ENCODE data around the gene SORD. TPM values are rescaled to one million over a fixed set of nuclear protein-coding genes. Genes with fewer than 3 reads are reported as not detected.

SORD gene
- total RNA-seq, 1 experiment from 2014 or later, result 116 TPM

GRCh38 chr15:45097466-45097865 lies 74.5 kb downstream of the SORD start:
- no peak for ATAC-seq
- intact Hi-C loops (cut with micrococcal nuclease), result no loop called here
- no peak overlapping the region for H3K27ac ChIP-seq (ENCODE audit: low read depth, low read length)
- no peaks in the 10 kb centered on the region for H3K9me3 ChIP-seq (ENCODE audit: control insufficient read depth in 1 of 2, insufficient read depth in 1 of 2, low read depth in 1 of 2, low read length in 2 of 2)
- CTCF ChIA-PET, result interaction anchor here (1.9 kb wide), 1 partner anchor 21 kb away, joined by 9 read pairs; no protein-coding TSS in a partner anchor
- H3K36me3 ChIP-seq (ENCODE audit: control insufficient read depth in 1 of 2, insufficient read depth in 2 of 2, low read length in 2 of 2), result no peaks in the 10 kb centered on the region
- TF ChIP-seq ZBTB33 (IDR thresholded peaks at IDR 0.05; ENCODE audit: extremely low read depth, insufficient replicate concordance, low read length) (no peak), TCF7L2 (IDR thresholded peaks at IDR 0.05; ENCODE audit: borderline replicate concordance, extremely low read depth, insufficient read depth, insufficient read length) (no peak)
- H2AFZ ChIP-seq (ENCODE audit: low read depth, low read length, poor library complexity, severe bottlenecking), result no peak overlapping the region
- RAD21 ChIA-PET (ENCODE audit: low non-redundant PET in 1 of 2, low total read pairs in 2 of 2, uncharacterized antibody in 2 of 2, unreplicated experiment in 2 of 2), result no interaction called here
- no peaks in the 10 kb centered on the region for H3K79me2 ChIP-seq (ENCODE audit: insufficient read depth, low read length)
- H3K4me1 ChIP-seq (ENCODE audit: control insufficient read depth in 1 of 2, insufficient read depth in 2 of 2, low read length in 2 of 2), result no peaks in the 10 kb centered on the region
- 0 out of 2 replicates have a peak, but pooled peaks cover 7% of the 10 kb centered on the region for H3K27me3 ChIP-seq (ENCODE audit: insufficient read depth, low read length)
- BruUV-seq (replicated peaks), result no TSS peak
- H3K4me3 ChIP-seq (replicated peaks in 1 of 2; ENCODE audit: low read depth in 1 of 2, low read length in 2 of 2), result no peak overlapping the region
- H4K20me1 ChIP-seq (ENCODE audit: insufficient read depth), result no peaks in the 10 kb centered on the region
- no peak overlapping the region for H3K4me2 ChIP-seq (ENCODE audit: low read length)
- no peak overlapping the region for H3K9ac ChIP-seq (ENCODE audit: low read length)
- POLR2A ChIA-PET, result no interaction called here
- DNase-seq (ENCODE audit: low read depth, low spot score), result no peak
- H3K9me2 ChIP-seq (ENCODE audit: insufficient read depth), result no peaks in the 10 kb centered on the region

GRCh38 chr15:45099549-45100165 lies 76.7 kb downstream of the SORD start:
- H3K9me3 ChIP-seq (ENCODE audit: control insufficient read depth in 1 of 2, insufficient read depth in 1 of 2, low read depth in 1 of 2, low read length in 2 of 2), result no peaks in the 10 kb centered on the region
- intact Hi-C loops (cut with micrococcal nuclease), result no loop called here
- TF ChIP-seq SP1 (IDR thresholded peaks at IDR 0.05; ENCODE audit: low read depth) (no peak), EZH2phosphoT487 (IDR thresholded peaks at IDR 0.05; ENCODE audit: borderline replicate concordance) (no peak), YY1 (IDR thresholded peaks at IDR 0.05; ENCODE audit: extremely low read depth, insufficient replicate concordance, low read depth, low read length) (no peak), EGR1 (IDR thresholded peaks at IDR 0.05; ENCODE audit: low read depth) (no peak), POLR2AphosphoS5 (IDR thresholded peaks at IDR 0.05; ENCODE audit: low read depth, low read length) (no peak), ELF1 (IDR thresholded peaks at IDR 0.05; ENCODE audit: borderline replicate concordance, low read depth) (no peak), CEBPB (IDR thresholded peaks at IDR 0.05; ENCODE audit: low read depth) (no peak), CBX3 (IDR thresholded peaks at IDR 0.05; ENCODE audit: low read depth) (no peak), SRF (IDR thresholded peaks at IDR 0.05; ENCODE audit: low read depth) (no peak), SIN3A (IDR thresholded peaks at IDR 0.05; ENCODE audit: low read depth) (no peak), CTCF (IDR thresholded peaks at IDR 0.05 in 2 of 3, conservative IDR thresholded peaks at IDR 0.05 in 1 of 3; ENCODE audit: borderline replicate concordance in 1 of 3, insufficient read depth in 1 of 3, low read depth in 2 of 3, low read length in 2 of 3) (no peak), RAD21 (IDR thresholded peaks at IDR 0.05; ENCODE audit: low read depth) (no peak), ZFX (IDR thresholded peaks at IDR 0.05) (no peak), TCF7L2 (IDR thresholded peaks at IDR 0.05; ENCODE audit: borderline replicate concordance, extremely low read depth, insufficient read depth, insufficient read length) (no peak)

More at GRCh38 chr15:45099549-45100165, 76.7 kb downstream of the SORD start:
- BruUV-seq (replicated peaks), result no TSS peak
- RAD21 ChIA-PET (ENCODE audit: low non-redundant PET in 1 of 2, low total read pairs in 2 of 2, uncharacterized antibody in 2 of 2, unreplicated experiment in 2 of 2), result no interaction called here
- Histone ChIP-seq H3K9ac (ENCODE audit: low read length) (no peak overlapping the region), H3K4me2 (ENCODE audit: low read length) (no peak overlapping the region), H3K4me3 (replicated peaks in 1 of 2; ENCODE audit: low read depth in 1 of 2, low read length in 2 of 2) (no peak overlapping the region), H3K9me2 (ENCODE audit: insufficient read depth) (no peaks in the 10 kb centered on the region), H4K20me1 (ENCODE audit: insufficient read depth) (no peaks in the 10 kb centered on the region), H2AFZ (ENCODE audit: low read depth, low read length, poor library complexity, severe bottlenecking) (no peak overlapping the region), H3K4me1 (ENCODE audit: control insufficient read depth in 1 of 2, insufficient read depth in 2 of 2, low read length in 2 of 2) (no peaks in the 10 kb centered on the region), H3K36me3 (ENCODE audit: control insufficient read depth in 1 of 2, insufficient read depth in 2 of 2, low read length in 2 of 2) (no peaks in the 10 kb centered on the region), H3K79me2 (ENCODE audit: insufficient read depth, low read length) (no peaks in the 10 kb centered on the region), H3K27me3 (ENCODE audit: insufficient read depth, low read length) (no peaks in the 10 kb centered on the region), H3K27ac (ENCODE audit: low read depth, low read length) (no peak overlapping the region)
- DNase-seq (ENCODE audit: low read depth, low spot score), result no peak
- CTCF ChIA-PET, result no interaction called here
- ATAC-seq, result no peak
- POLR2A ChIA-PET, result no interaction called here

Data from HCT116 (cell line).